GM23338 (cell line): Measurements from ENCODE around the gene ITGB3. TPM values are rescaled to one million over a fixed set of nuclear protein-coding genes. Genes with fewer than 3 reads are reported as not detected.

Source experiments
- ATAC-seq: fragments of 200-7000 bp; cut with Tn5 transposase; 3 replicates; pipeline ENCODE4 v1.9.1; 2020
- DNase-seq: peaks from one replicate; pipeline ENCODE4 v3.0.0-alpha.2; 2015; ENCODE audit warnings: low spot score
- H2AFZ ChIP-seq: fragments of 200-600 bp; sonication (generic); 2 replicates; pipeline ENCODE4 v1.8.0; 2016; ENCODE audit warnings: antibody characterized with exemption, mild to moderate bottlenecking, moderate library complexity
- H3F3A ChIP-seq: fragments of 200-600 bp; sonication (generic); replicated peaks from 2 replicates; pipeline ENCODE4 v1.8.0; 2017; ENCODE audit warnings: antibody characterized with exemption, mixed run types, low read depth
- H3K27ac ChIP-seq: fragments of 200-600 bp; sonication (generic); 2 replicates; pipeline ENCODE4 v1.6.1; 2016; ENCODE audit warnings: low read depth
- H3K27me3 ChIP-seq: fragments of 200-600 bp; sonication (generic); 2 replicates; pipeline ENCODE4 v1.8.0; 2016; ENCODE audit warnings: mild to moderate bottlenecking, mixed run types, moderate library complexity; ENCODE audit not compliant: insufficient read depth
- H3K36me3 ChIP-seq: fragments of 200-600 bp; sonication (generic); 2 replicates; pipeline ENCODE4 v1.8.0; 2016; ENCODE audit warnings: mild to moderate bottlenecking; ENCODE audit not compliant: insufficient read depth
- H3K4me1 ChIP-seq: fragments of 200-600 bp; sonication (generic); 2 replicates; pipeline ENCODE4 v1.8.0; 2016; ENCODE audit warnings: mild to moderate bottlenecking, moderate library complexity; ENCODE audit not compliant: insufficient read depth
- H3K4me2 ChIP-seq: fragments of 200-600 bp; sonication (generic); 2 replicates; pipeline ENCODE4 v1.7.1; 2017; ENCODE audit warnings: mixed run types
- H3K4me3 ChIP-seq: fragments of 200-600 bp; sonication (generic); 2 replicates; pipeline ENCODE4 v1.6.1; 2016; ENCODE audit warnings: mixed run types
- H3K79me2 ChIP-seq: fragments of 200-600 bp; sonication (generic); replicated peaks from 2 replicates; pipeline ENCODE4 v1.8.0; 2017; ENCODE audit warnings: mild to moderate bottlenecking; ENCODE audit not compliant: insufficient read depth
- H3K9me2 ChIP-seq: fragments of 200-600 bp; sonication (generic); 2 replicates; pipeline ENCODE4 v1.8.0; 2017; ENCODE audit not compliant: insufficient read depth
- H4K20me1 ChIP-seq: fragments of 200-600 bp; sonication (generic); replicated peaks from 2 replicates; pipeline ENCODE4 v1.8.0; 2017; ENCODE audit warnings: mild to moderate bottlenecking; ENCODE audit not compliant: insufficient read depth
- H3K27ac Mint-ChIP-seq: 2 replicates; pipeline ENCODE4 v1.8.0; 2020; ENCODE audit warnings: inconsistent platforms, mild to moderate bottlenecking, moderate library complexity, mixed read lengths
- H3K27me3 Mint-ChIP-seq: 3 replicates; pipeline ENCODE4 v1.8.0; 2022; ENCODE audit warnings: low read depth, mild to moderate bottlenecking, moderate library complexity, mixed read lengths, inconsistent platforms; ENCODE audit not compliant: insufficient read depth, poor library complexity
- H3K36me3 Mint-ChIP-seq: 3 replicates; pipeline ENCODE4 v1.8.0; 2021; ENCODE audit warnings: low read depth, mild to moderate bottlenecking, inconsistent platforms, moderate library complexity, mixed read lengths
- H3K4me1 Mint-ChIP-seq: 3 replicates; pipeline ENCODE4 v1.8.0; 2020; ENCODE audit warnings: mild to moderate bottlenecking, inconsistent platforms, mixed read lengths
- H3K4me3 Mint-ChIP-seq: 3 replicates; pipeline ENCODE4 v1.8.0; 2021; ENCODE audit warnings: moderate library complexity, mild to moderate bottlenecking, inconsistent platforms, mixed read lengths
- H3K9me3 Mint-ChIP-seq: 3 replicates; pipeline ENCODE4 v1.8.0; 2020; ENCODE audit warnings: moderate library complexity, mild to moderate bottlenecking, inconsistent platforms, mixed read lengths
- CREB1 ChIP-seq: fragments of 250-450 bp; sonication (Bioruptor Pico); IDR thresholded peaks from 2 replicates; pipeline ENCODE4 v1.5.0; 2020; ENCODE audit warnings: low read depth, mild to moderate bottlenecking, moderate library complexity
- CTCF ChIP-seq, 2 experiments: fragments of 200-600 bp in 1 of 2; sonication (generic) in 1 of 2; conservative IDR thresholded peaks; 2 replicates each; pipeline versions ENCODE4 v1.5.1 to v1.6.1; 2016 to 2017; ENCODE audit warnings: antibody characterized with exemption in 2 of 2, low read depth in 2 of 2, mild to moderate bottlenecking in 2 of 2, moderate library complexity in 1 of 2
- ETS1 ChIP-seq: IDR thresholded peaks from 2 replicates; pipeline ENCODE4 v1.6.1; 2016; ENCODE audit warnings: antibody characterized with exemption
- EZH2 ChIP-seq: fragments of 200-600 bp; sonication (generic); IDR thresholded peaks from one replicate; pipeline ENCODE4 v1.8.0; 2017; ENCODE audit warnings: antibody characterized with exemption, mild to moderate bottlenecking, low read depth; ENCODE audit not compliant: unreplicated experiment
- EZH2phosphoT487 ChIP-seq: fragments of 200-600 bp; sonication (generic); IDR thresholded peaks from one replicate; pipeline ENCODE4 v1.8.1; 2018; ENCODE audit warnings: antibody characterized with exemption; ENCODE audit not compliant: unreplicated experiment
- JUNB ChIP-seq: IDR thresholded peaks from one replicate; pipeline ENCODE4 v1.6.1; 2016; ENCODE audit warnings: antibody characterized with exemption; ENCODE audit not compliant: unreplicated experiment
- NANOG ChIP-seq: IDR thresholded peaks from 2 replicates; pipeline ENCODE4 v1.6.1; 2016; ENCODE audit warnings: antibody characterized with exemption, borderline replicate concordance
- POLR2AphosphoS5 ChIP-seq: IDR thresholded peaks from 2 replicates; pipeline ENCODE4 v1.6.1; 2016; ENCODE audit warnings: antibody characterized with exemption, low read depth
- STAT1 ChIP-seq: IDR thresholded peaks from one replicate; pipeline ENCODE4 v1.6.1; 2016; ENCODE audit warnings: antibody characterized with exemption; ENCODE audit not compliant: unreplicated experiment
- ZNF331 ChIP-seq: fragments of 250-450 bp; sonication (Bioruptor Pico); IDR thresholded peaks from 2 replicates; pipeline ENCODE4 v1.5.0; 2020; ENCODE audit warnings: low read depth, mild to moderate bottlenecking, moderate library complexity
- polyA plus RNA-seq: library from polyadenylated mRNA; unstranded; fragments of >200 nt; fragmentation: Nextera tagmentation; extraction: Ambion mirVana; gene quantifications from 2 replicates; pipeline ENCODE4 v1.2.1, GENCODE V29; 2016
- total RNA-seq: library from RNA; depleted of rRNA; stranded (reverse); fragments of >200 nt; shearing (Covaris generic); gene quantifications from 2 replicates; pipeline ENCODE4 v1.2.3, GENCODE V29; 2014
- TF ChIP-seq, protein P1 (sequence below): fragments of 250-450 bp; sonication (Bioruptor Pico); IDR thresholded peaks from 2 replicates; pipeline ENCODE4 v1.5.0; 2020; ENCODE audit warnings: mild to moderate bottlenecking, moderate library complexity

The ITGB3 gene
- total and polyA plus RNA-seq, 2 experiments from 2014 or later, result 0.52 TPM; not detected in 1

GRCh38 chr17:47225911-47226688 is 27.5 kb upstream of the ITGB3 start (continued):
- TF ChIP-seq, protein P1, sequence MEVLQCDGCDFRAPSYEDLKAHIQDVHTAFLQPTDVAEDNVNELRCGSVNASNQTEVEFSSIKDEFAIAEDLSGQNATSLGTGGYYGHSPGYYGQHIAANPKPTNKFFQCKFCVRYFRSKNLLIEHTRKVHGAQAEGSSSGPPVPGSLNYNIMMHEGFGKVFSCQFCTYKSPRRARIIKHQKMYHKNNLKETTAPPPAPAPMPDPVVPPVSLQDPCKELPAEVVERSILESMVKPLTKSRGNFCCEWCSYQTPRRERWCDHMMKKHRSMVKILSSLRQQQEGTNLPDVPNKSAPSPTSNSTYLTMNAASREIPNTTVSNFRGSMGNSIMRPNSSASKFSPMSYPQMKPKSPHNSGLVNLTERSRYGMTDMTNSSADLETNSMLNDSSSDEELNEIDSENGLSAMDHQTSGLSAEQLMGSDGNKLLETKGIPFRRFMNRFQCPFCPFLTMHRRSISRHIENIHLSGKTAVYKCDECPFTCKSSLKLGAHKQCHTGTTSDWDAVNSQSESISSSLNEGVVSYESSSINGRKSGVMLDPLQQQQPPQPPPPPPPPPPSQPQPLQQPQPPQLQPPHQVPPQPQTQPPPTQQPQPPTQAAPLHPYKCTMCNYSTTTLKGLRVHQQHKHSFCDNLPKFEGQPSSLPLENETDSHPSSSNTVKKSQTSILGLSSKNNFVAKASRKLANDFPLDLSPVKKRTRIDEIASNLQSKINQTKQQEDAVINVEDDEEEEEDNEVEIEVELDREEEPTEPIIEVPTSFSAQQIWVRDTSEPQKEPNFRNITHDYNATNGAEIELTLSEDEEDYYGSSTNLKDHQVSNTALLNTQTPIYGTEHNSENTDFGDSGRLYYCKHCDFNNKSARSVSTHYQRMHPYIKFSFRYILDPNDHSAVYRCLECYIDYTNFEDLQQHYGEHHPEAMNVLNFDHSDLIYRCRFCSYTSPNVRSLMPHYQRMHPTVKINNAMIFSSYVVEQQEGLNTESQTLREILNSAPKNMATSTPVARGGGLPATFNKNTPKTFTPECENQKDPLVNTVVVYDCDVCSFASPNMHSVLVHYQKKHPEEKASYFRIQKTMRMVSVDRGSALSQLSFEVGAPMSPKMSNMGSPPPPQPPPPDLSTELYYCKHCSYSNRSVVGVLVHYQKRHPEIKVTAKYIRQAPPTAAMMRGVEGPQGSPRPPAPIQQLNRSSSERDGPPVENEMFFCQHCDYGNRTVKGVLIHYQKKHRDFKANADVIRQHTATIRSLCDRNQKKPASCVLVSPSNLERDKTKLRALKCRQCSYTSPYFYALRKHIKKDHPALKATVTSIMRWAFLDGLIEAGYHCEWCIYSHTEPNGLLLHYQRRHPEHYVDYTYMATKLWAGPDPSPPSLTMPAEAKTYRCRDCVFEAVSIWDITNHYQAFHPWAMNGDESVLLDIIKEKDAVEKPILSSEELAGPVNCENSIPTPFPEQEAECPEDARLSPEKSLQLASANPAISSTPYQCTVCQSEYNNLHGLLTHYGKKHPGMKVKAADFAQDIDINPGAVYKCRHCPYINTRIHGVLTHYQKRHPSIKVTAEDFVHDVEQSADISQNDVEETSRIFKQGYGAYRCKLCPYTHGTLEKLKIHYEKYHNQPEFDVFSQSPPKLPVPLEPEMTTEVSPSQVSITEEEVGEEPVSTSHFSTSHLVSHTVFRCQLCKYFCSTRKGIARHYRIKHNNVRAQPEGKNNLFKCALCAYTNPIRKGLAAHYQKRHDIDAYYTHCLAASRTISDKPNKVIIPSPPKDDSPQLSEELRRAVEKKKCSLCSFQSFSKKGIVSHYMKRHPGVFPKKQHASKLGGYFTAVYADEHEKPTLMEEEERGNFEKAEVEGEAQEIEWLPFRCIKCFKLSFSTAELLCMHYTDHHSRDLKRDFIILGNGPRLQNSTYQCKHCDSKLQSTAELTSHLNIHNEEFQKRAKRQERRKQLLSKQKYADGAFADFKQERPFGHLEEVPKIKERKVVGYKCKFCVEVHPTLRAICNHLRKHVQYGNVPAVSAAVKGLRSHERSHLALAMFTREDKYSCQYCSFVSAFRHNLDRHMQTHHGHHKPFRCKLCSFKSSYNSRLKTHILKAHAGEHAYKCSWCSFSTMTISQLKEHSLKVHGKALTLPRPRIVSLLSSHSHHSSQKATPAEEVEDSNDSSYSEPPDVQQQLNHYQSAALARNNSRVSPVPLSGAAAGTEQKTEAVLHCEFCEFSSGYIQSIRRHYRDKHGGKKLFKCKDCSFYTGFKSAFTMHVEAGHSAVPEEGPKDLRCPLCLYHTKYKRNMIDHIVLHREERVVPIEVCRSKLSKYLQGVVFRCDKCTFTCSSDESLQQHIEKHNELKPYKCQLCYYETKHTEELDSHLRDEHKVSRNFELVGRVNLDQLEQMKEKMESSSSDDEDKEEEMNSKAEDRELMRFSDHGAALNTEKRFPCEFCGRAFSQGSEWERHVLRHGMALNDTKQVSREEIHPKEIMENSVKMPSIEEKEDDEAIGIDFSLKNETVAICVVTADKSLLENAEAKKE (CRISPR knock-in tag), result no peak
- TF ChIP-seq CREB1 (CRISPR knock-in tag) (no peak), STAT1 (no peak), POLR2AphosphoS5 (no peak), NANOG (no peak)

DNA sequence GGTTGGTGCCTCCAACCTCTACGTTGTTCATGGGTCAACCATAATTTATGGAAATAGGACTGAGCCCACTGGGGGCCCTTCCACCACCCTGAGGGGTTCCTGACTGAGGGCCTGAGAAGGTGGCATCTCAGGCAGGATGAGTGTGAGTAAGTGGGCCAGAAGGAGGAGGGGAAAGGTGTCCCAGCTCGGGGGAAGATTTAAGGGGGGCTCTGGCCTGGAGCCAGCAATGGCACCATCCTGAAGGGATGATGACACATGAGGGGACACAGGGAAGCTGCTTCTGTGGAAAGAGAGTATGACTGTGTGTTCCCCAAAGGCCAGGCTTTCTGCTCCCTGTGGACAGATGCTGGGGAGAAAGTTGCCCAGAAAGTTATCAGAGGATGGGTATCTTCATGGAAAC is 25.8 kb upstream of the ITGB3 start:
- Histone ChIP-seq H3K27me3 (peaks cover 6% of the 10 kb centered on the region), H3F3A (no peaks in the 10 kb centered on the region), H3K4me2 (no peak overlapping the region), H3K4me1 (peaks cover 4% of the 10 kb centered on the region; the same call in 1 of the 2 replicates), H4K20me1 (no peaks in the 10 kb centered on the region), H3K36me3 (no peaks in the 10 kb centered on the region), H3K4me3 (no peak overlapping the region), H3K79me2 (no peaks in the 10 kb centered on the region), H3K27ac (no peak overlapping the region), H2AFZ (no peak overlapping the region), H3K9me2 (no peaks in the 10 kb centered on the region)
- DNase-seq (no peak), ATAC-seq (no peak)
- H3K27me3 Mint-ChIP-seq, result peaks cover 13% of the 10 kb centered on the region
- no peak overlapping the region for H3K27ac Mint-ChIP-seq
- peaks cover 14% of the 10 kb centered on the region for H3K9me3 Mint-ChIP-seq
- H3K4me3 Mint-ChIP-seq, result no peak overlapping the region
- H3K4me1 Mint-ChIP-seq, result peaks cover 10% of the 10 kb centered on the region
- H3K36me3 Mint-ChIP-seq, result peaks cover 7% of the 10 kb centered on the region; the same call in 2 of the 3 replicates
- TF ChIP-seq CTCF (conservative IDR thresholded peaks at IDR 0.05; ENCODE audit: low read depth in 2 of 2) (no peak), STAT1 (no peak), EZH2phosphoT487 (no peak), JUNB (no peak), ETS1 (no peak), ZNF331 (CRISPR knock-in tag) (no peak), EZH2 (no peak)
